GM10847 (cell line): ENCODE data around the gene BMPER.

Experiments used
- POLR2A ChIP-seq: IDR thresholded peaks from 2 replicates; pipeline ENCODE4 v1.6.1; 2011; ENCODE audit not compliant: insufficient read length; ENCODE audit errors: extremely low read depth

The BMPER gene

GRCh38 chr7:34069676-34070075, 164.3 kb downstream of the BMPER start:
- TF ChIP-seq POLR2A: no peak

- no peak for TF ChIP-seq POLR2A
These were observed 165.4 kb downstream of the BMPER start for GRCh38 chr7:34070511-34071323.

GRCh38 chr7:34073676-34074075, 168.3 kb downstream of the BMPER start:
- TF ChIP-seq POLR2A: no peak

- no peak for TF ChIP-seq POLR2A
These were observed 169.1 kb downstream of the BMPER start for GRCh38 chr7:34074421-34074820.

- TF ChIP-seq POLR2A: no peak
These were observed 170.4 kb downstream of the BMPER start for GRCh38 chr7:34075523-34076370.

GRCh38 chr7:34077168-34077567, 171.8 kb downstream of the BMPER start:
- no peak for TF ChIP-seq POLR2A

- no peak for TF ChIP-seq POLR2A
These were observed 173.5 kb downstream of the BMPER start for GRCh38 chr7:34078864-34079263.

- no peak for TF ChIP-seq POLR2A
These were observed 175.2 kb downstream of the BMPER start for GRCh38 chr7:34080513-34080912.

GRCh38 chr7:34081935-34082334, 176.6 kb downstream of the BMPER start:
- TF ChIP-seq POLR2A: no peak

- TF ChIP-seq POLR2A: no peak
These were observed 178.1 kb downstream of the BMPER start for GRCh38 chr7:34083440-34083839.

GRCh38 chr7:34084651-34085050, 179.3 kb downstream of the BMPER start:
- TF ChIP-seq POLR2A: no peak

GRCh38 chr7:34086064-34086463, 180.7 kb downstream of the BMPER start:
- TF ChIP-seq POLR2A: no peak

- TF ChIP-seq POLR2A: no peak
These were observed 181.6 kb downstream of the BMPER start for GRCh38 chr7:34086981-34087380.

- TF ChIP-seq POLR2A: no peak
These were observed 182.9 kb downstream of the BMPER start for GRCh38 chr7:34087892-34088891.

GRCh38 chr7:34090816-34091215, 185.5 kb downstream of the BMPER start:
- TF ChIP-seq POLR2A: no peak

- TF ChIP-seq POLR2A: no peak
These were observed 186.1 kb downstream of the BMPER start for GRCh38 chr7:34091321-34091917.
